Liver (tissue), 3 donors: ENCODE measurements around the gene HNRNPA0.

ENCODE experiments used
- ATF3 ChIP-seq: IDR thresholded peaks from 2 replicates; pipeline ENCODE4 v1.6.1; 2016; ENCODE audit warnings: antibody characterized with exemption
- CTCF ChIP-seq: fragments of 150-350 bp; IDR thresholded peaks from 2 replicates; pipeline ENCODE4 v1.5.1; 2017; ENCODE audit warnings: improper control_type of control experiment, low read depth, low read length; ENCODE audit not compliant: missing input control
- EGR1 ChIP-seq, 2 donors: IDR thresholded peaks; 2 replicates each; pipeline ENCODE4 v1.6.1; 2016 to 2018; ENCODE audit warnings: antibody characterized with exemption in 2 of 2, low read depth in 2 of 2
- FOXA2 ChIP-seq: IDR thresholded peaks from 2 replicates; pipeline ENCODE4 v1.6.1; 2016; ENCODE audit warnings: antibody characterized with exemption
- HNF4A ChIP-seq, 2 donors: conservative IDR thresholded peaks; 2 replicates each; pipeline ENCODE4 v1.6.1; 2016; ENCODE audit warnings: antibody characterized with exemption in 2 of 2, mild to moderate bottlenecking in 2 of 2
- HNF4G ChIP-seq: IDR thresholded peaks from 2 replicates; pipeline ENCODE4 v1.6.1; 2016; ENCODE audit warnings: antibody characterized with exemption
- JUND ChIP-seq, 2 donors: IDR thresholded peaks; 2 replicates each; pipeline ENCODE4 v1.6.1; 2016; ENCODE audit warnings: antibody characterized with exemption in 2 of 2
- SP1 ChIP-seq: IDR thresholded peaks from 2 replicates; pipeline ENCODE4 v1.6.1; 2018; ENCODE audit warnings: antibody characterized with exemption, mild to moderate bottlenecking
- TAF1 ChIP-seq: conservative IDR thresholded peaks from 2 replicates; pipeline ENCODE4 v1.6.1; 2016; ENCODE audit warnings: antibody characterized with exemption, mild to moderate bottlenecking
- YY1 ChIP-seq: IDR thresholded peaks from 2 replicates; pipeline ENCODE4 v1.6.1; 2016; ENCODE audit warnings: antibody characterized with exemption, mild to moderate bottlenecking
- ZBTB33 ChIP-seq: IDR thresholded peaks from 2 replicates; pipeline ENCODE4 v1.6.1; 2016; ENCODE audit warnings: antibody characterized with exemption
- TF ChIP-seq, protein P1 (sequence below): IDR thresholded peaks from 2 replicates; pipeline ENCODE4 v1.6.1; 2016; ENCODE audit warnings: antibody characterized with exemption
- donor health status: healthy.
- donor health status: healthy.

DNA sequence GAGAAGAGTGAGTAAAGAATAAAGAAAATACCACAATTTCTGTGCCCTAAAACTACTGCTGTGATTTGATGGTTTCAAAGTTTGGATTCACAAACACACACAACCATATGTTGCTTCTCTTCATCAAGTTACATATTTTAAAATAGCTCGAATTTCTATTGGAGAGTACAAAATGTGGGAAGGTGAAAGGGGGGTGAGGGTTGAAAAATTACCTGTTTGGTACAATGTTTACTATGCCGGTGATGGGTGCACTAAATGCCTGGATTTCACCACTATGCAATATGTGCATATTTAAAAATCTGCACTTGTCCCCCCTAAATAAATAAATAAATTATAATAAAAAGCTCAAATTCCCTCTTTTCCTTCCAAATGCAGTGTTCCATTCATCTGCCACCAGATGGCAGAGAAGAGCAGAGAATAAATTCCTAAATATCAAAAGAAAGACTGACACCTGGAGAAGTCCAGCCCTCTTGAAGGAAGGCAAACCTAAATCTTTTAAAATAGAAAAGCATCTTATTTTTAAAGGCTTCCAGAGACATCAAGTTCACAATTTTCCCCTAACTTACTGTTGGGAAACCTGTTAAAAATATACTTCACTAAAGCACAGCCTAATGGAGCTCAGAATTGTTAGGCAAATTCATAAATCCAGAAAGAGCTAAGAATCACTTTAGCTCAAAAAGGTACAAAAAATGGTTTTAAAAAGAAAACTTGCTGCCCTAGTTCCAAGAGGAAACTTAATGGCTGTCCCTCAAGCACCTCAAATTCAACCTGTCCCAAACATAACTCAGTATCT, 24.8 kb upstream of the HNRNPA0 start:
- TF ChIP-seq CTCF = peak; percentile 76
- TF ChIP-seq HNF4A (conservative IDR thresholded peaks at IDR 0.05) = no peak
- no peak for TF ChIP-seq ATF3
- no peak for TF ChIP-seq YY1
- no peak for TF ChIP-seq JUND (IDR thresholded peaks at IDR 0.05)
- TF ChIP-seq HNF4G = no peak
- TF ChIP-seq SP1 = no peak
- TF ChIP-seq, protein P1, sequence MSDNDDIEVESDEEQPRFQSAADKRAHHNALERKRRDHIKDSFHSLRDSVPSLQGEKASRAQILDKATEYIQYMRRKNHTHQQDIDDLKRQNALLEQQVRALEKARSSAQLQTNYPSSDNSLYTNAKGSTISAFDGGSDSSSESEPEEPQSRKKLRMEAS = no peak
- TF ChIP-seq ZBTB33 = no peak
- no peak for TF ChIP-seq TAF1
- no peak for TF ChIP-seq EGR1 (IDR thresholded peaks at IDR 0.05; ENCODE audit: low read depth in 2 of 2)
- TF ChIP-seq FOXA2 = no peak
